Activated CD4-positive, alpha-beta memory T cell treated with anti-CD3 and anti-CD28 coated beads for 36 hours (primary cell): ENCODE data around the gene SND1. TPM values are rescaled to one million over a fixed set of nuclear protein-coding genes. Genes with fewer than 3 reads are reported as not detected.

ENCODE experiments used
- CTCF ChIA-PET: fragments of 350-600 bp; sonication (Branson Sonifier 250); formaldehyde crosslinking; loops from one replicate; lab custom pipeline; 2021; ENCODE audit warnings: antibody characterized with exemption, inconsistent platforms; lab: Charles Lee
- POLR2A ChIA-PET: fragments of 350-600 bp; sonication (Branson Sonifier 250); formaldehyde crosslinking; loops from one replicate; lab custom pipeline; 2021; ENCODE audit warnings: antibody characterized with exemption; lab: Charles Lee
- DNase-seq: peaks from one replicate; pipeline ENCODE4 v3.0.0-alpha.2; 2020
- H3K27ac Mint-ChIP-seq: one replicate; pipeline ENCODE4 v1.8.0; 2021; ENCODE audit warnings: mixed read lengths
- H3K27me3 Mint-ChIP-seq: one replicate; pipeline ENCODE4 v1.8.0; 2021; ENCODE audit warnings: mixed read lengths
- H3K36me3 Mint-ChIP-seq: one replicate; pipeline ENCODE4 v1.8.0; 2021; ENCODE audit warnings: mixed read lengths
- H3K4me1 Mint-ChIP-seq: one replicate; pipeline ENCODE4 v1.8.0; 2021; ENCODE audit warnings: low read depth, mixed read lengths
- H3K4me3 Mint-ChIP-seq: one replicate; pipeline ENCODE4 v1.8.0; 2021; ENCODE audit warnings: mild to moderate bottlenecking, mixed read lengths
- H3K9me3 Mint-ChIP-seq: one replicate; pipeline ENCODE4 v1.8.0; 2021; ENCODE audit warnings: mixed read lengths
- intact Hi-C: fragments of 100-400 bp; cut with micrococcal nuclease; formaldehyde crosslinking; loops from one replicate; pipeline ENCODE4 v1.15.1; 2023
- total RNA-seq, 2 experiments: library from RNA; stranded (reverse); gene quantifications; one replicate each; pipeline ENCODE4 v1.2.3, GENCODE V29; 2021

The SND1 gene
- total RNA-seq, 2 experiments from 2014 or later: 208 to 235 TPM

DNA sequence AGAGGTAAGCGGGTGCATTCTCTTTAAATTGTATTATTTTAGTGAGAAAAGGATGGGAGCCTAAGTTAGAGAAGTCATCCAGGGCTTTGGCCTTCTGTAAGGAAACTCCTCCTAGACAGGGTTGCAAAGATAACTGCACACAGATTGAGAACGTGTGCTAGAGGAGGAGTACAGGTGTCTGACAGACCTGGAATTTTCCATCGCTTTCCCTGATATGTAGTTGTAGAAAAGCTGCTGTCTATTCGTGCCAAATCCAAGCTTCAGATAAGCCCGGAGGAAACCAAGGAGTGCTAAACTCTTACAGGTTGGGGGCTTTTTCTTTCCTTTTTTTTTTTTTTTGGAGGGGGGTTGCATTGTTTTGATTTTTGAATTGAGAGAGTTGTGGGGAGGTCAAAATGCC lies 356.1 kb downstream of the SND1 start:
- Mint-ChIP-seq H3K27me3 (no peaks in the 10 kb centered on the region), H3K27ac (no peak overlapping the region), H3K36me3 (peaks cover 24% of the 10 kb centered on the region), H3K4me3 (no peak overlapping the region), H3K9me3 (no peaks in the 10 kb centered on the region), H3K4me1 (peaks cover 9% of the 10 kb centered on the region)
- intact Hi-C loops: no loop called here
- ChIA-PET POLR2A (no interaction called here), CTCF (no interaction called here)
- DNase-seq: no peak

DNA sequence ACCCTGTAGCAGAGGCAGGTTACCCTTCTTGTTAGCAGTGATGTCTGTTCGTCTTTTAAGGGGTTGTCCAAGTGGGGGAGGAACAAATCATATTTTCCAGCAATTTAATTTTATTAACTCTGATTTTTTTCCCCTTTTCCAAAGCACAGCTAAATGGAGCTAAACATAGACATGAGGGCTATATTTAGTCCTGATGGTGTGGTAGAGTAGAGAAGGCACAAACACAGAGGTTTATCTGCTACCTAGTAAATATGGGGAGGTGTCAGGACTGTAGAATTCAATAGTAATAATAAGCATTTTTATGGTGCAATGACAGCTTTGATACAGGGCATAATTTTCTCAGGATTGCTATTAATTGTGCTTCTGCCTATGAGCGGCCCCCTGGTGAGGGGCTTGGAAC lies 356.8 kb downstream of the SND1 start:
- Mint-ChIP-seq H3K4me1 (peaks cover 4% of the 10 kb centered on the region), H3K36me3 (peaks cover 24% of the 10 kb centered on the region), H3K4me3 (no peak overlapping the region), H3K27me3 (no peaks in the 10 kb centered on the region), H3K9me3 (no peaks in the 10 kb centered on the region), H3K27ac (no peak overlapping the region)
- no peak for DNase-seq
- intact Hi-C loops: no loop called here
- ChIA-PET CTCF (no interaction called here), POLR2A (no interaction called here)

DNA sequence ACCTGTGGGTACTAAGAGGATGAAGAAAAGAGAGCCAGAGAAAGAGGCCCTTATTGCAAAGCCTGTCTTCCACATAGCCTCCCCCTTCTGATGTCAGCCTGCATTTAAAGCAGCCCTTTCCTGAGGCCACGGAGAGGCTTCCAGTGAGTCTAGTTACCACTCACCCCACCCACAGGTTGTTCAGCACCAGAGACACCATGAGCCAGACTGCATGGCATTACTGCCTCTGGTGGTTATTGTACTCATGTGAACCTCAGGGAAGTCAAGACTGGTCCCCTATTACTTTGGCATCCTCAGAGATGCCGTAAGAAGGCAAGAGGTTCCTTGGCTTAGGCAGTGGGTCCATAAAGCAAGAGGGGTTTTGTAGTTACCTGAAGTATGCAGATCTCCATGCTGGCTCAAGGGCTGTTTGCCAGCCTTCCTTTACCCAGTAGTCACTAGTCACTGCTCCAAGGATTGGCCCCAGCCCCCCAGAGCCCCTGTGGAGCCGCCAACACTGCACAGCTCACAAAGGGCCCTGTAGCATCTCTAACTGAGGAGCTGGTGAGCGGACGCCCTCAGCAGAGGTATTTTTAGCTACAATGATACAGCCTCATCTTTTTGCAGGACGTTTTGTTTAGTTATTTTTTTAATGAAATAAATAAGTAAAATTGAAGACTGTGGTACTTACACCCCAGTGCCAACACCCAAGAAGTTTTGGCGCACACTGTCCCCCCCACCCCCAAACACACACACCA lies 358.6 kb downstream of the SND1 start:
- Mint-ChIP-seq H3K27ac (no peak overlapping the region), H3K4me3 (no peak overlapping the region), H3K9me3 (no peaks in the 10 kb centered on the region), H3K4me1 (no peaks in the 10 kb centered on the region), H3K27me3 (no peaks in the 10 kb centered on the region), H3K36me3 (peaks cover 26% of the 10 kb centered on the region)
- POLR2A ChIA-PET: no interaction called here
- CTCF ChIA-PET: no interaction called here
- intact Hi-C loops: no loop called here
- no peak for DNase-seq

DNA sequence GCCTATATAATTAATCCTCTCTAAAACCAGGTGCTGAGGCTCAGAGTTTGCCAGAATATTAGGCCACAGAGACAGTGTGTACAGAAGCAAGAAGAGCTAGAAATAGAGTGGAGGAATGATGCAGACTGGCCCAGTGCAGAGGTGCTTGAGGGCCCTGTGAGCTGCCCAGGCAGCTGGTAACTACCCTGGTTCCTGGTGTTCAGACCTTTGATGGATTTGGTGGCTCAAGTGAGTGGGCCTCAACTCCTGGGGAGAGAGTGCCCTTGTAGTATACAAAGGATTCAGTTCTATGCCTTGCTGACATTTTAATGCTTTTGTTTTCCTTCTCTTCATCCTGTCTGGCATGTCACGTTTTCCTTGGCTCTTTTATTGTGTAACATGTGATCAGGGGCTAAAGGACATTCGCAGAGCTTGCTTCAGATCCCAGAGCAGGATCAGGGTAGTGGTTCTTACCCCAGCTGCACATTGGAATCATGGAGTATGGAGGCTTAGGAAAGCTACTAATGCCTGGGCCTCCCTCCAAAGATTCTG lies 359.2 kb downstream of the SND1 start:
- Mint-ChIP-seq H3K27me3 (no peaks in the 10 kb centered on the region), H3K36me3 (peaks cover 26% of the 10 kb centered on the region), H3K9me3 (no peaks in the 10 kb centered on the region), H3K4me3 (no peak overlapping the region), H3K4me1 (no peaks in the 10 kb centered on the region), H3K27ac (no peak overlapping the region)
- DNase-seq: no peak
- intact Hi-C loops: no loop called here
- ChIA-PET POLR2A (no interaction called here), CTCF (no interaction called here)

DNA sequence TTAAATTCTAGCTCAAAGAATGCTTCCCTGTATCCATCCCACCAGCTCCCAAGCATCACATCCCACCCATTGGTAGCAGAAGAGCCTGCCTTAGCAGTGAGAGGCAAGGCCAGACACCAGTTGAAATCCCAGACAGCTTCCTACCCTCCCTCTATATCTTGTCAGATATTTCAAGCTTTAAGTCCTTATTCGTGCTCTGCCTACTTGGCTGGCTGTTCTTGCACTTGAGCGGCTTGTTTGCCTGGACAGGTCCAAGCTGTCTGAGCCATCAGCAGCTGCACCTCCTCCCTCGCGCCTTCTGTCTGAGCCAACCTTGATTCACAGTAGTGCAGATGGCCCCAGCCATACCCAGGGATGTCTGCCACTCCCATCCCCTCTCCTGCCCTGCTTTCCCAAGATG lies 362.8 kb downstream of the SND1 start:
- Mint-ChIP-seq H3K4me3 (no peak overlapping the region), H3K9me3 (no peaks in the 10 kb centered on the region), H3K27me3 (no peaks in the 10 kb centered on the region), H3K36me3 (peaks cover 32% of the 10 kb centered on the region), H3K27ac (no peak overlapping the region), H3K4me1 (no peaks in the 10 kb centered on the region)
- CTCF ChIA-PET: interaction anchor here (0.6 kb wide), 1 partner anchor 29 kb away, joined by 3 read pairs; no protein-coding TSS in a partner anchor
- POLR2A ChIA-PET: no interaction called here
- intact Hi-C loops: no loop called here
- DNase-seq: no peak

DNA sequence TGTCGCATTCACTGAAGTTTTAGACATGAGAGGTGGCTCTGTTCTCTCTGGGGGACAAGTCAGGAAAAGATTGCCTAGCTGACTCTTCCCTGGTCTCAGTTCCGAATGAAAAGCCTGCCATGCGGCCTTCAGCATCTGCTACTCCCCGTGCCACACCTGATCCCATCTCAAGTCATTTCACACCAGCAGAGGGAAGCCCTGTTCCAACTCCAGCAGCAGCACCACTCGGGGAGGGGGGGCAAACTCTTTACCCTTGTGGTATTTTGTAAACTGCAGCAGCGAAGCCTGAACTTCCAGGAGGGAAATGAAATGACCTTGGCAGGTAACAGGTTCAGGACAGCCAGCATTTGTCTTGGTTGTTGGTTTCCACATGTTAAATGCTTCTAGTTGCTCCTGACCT lies 365.5 kb downstream of the SND1 start:
- ChIA-PET POLR2A (no interaction called here), CTCF (no interaction called here)
- H3K27ac Mint-ChIP-seq: no peak overlapping the region
- H3K36me3 Mint-ChIP-seq: peaks cover 35% of the 10 kb centered on the region
- intact Hi-C loops: no loop called here
- H3K4me1 Mint-ChIP-seq: peaks cover 9% of the 10 kb centered on the region
- no peaks in the 10 kb centered on the region for H3K9me3 Mint-ChIP-seq
- no peak overlapping the region for H3K4me3 Mint-ChIP-seq
- H3K27me3 Mint-ChIP-seq: no peaks in the 10 kb centered on the region
- DNase-seq: no peak

DNA sequence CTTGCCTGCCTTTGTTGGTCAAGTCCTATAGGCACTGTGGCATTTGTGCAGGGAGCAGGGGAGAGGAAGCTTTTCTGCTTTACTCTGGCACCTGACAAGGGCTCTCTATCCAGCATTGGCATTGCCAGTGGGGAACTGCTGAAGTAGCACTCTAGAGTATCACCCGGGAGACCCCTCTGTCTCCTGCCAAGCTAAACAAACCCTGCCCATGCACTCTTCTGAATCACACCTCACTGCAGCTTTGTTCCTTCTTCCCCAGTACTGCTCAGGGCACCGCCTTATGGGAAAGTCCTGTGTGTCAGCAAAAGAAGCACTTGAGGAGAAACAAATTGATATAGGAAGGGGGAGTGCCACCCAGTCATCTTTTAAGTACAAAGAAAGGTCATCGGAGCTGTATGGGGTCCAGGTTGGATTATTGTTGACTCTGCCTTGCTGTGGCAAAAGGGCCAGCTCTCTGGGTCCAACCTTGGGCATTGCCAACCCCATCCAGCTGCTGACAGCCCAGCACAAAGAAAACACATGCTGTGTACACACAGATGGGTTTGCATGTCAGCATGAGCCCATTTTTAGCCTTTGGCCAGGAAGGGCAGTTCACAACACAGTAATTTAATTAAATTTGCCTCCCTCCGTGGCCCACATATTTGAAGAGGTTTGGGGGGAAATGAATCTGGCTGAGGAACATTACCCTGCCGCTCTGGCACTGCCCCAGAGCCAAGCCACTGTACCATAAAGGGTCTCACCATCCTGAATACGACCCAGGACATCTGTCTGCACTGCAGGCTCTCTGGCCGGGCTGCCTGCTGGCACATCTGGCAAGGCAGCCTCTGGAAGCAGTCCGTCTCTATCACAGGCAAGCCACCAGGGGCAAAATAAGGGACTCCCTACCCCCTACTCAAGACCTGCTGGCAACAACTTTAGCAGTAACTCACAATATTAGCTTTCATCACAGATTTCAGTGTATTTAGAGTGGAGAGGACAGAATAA lies 366.2 kb downstream of the SND1 start:
- Mint-ChIP-seq H3K36me3 (peaks cover 36% of the 10 kb centered on the region), H3K27me3 (no peaks in the 10 kb centered on the region), H3K27ac (no peak overlapping the region), H3K4me1 (peaks cover 9% of the 10 kb centered on the region), H3K9me3 (no peaks in the 10 kb centered on the region), H3K4me3 (no peak overlapping the region)
- DNase-seq: no peak
- ChIA-PET POLR2A (no interaction called here), CTCF (interaction anchor here (1.1 to 1.4 kb wide), 2 partner anchors 15 to 35 kb away, joined by 3 read pairs; no protein-coding TSS in a partner anchor)
- intact Hi-C loops: no loop called here

DNA sequence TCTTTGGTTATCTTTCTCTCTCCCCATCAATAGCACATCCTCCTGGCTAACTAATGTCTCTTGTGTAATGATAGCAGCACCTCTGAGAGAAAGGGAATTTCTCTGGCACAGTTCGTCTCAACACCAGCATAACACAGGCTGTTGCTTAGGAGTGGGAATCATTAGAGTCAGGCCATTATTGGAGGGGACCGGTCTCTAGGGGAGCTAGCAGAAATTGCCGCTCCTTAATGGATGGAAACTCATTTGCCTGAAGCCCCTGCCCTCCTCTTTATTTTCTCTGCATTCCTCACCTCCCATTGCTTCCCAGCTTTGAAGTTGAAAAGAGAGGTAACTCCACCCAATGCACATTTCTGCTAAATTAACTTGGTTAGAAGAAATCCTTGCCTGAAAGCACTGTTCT lies 367.3 kb downstream of the SND1 start:
- Mint-ChIP-seq H3K27me3 (no peaks in the 10 kb centered on the region), H3K9me3 (no peaks in the 10 kb centered on the region), H3K4me3 (no peak overlapping the region), H3K36me3 (peaks cover 29% of the 10 kb centered on the region), H3K27ac (no peak overlapping the region), H3K4me1 (peaks cover 9% of the 10 kb centered on the region)
- no peak for DNase-seq
- intact Hi-C loops: no loop called here
- ChIA-PET POLR2A (no interaction called here), CTCF (interaction anchor here (0.8 to 1.9 kb wide), 6 partner anchors 13 to 696 kb away, joined by 3 to 6 read pairs (median 4); no protein-coding TSS in a partner anchor)

DNA sequence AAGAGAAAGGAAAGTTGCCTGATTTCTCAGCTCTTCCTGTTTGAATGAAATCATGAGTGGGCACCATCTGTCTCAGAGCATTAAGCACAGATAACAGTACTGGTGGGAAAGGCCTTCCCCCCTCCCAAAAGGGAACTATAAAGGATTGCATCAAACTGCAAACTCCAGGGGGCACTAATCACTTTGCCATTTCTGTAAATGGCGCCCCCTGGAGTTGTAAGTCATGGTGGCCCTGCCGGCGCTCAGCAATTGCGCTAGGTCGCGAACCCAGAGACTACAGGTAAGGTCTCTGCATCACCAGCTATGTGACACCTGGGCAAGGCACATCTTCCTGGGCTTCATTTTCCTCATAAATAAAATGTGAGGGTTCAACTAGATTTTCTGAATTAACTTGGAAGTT lies 368.2 kb downstream of the SND1 start:
- DNase-seq: peak; percentile 44
- Mint-ChIP-seq H3K36me3 (peaks cover 25% of the 10 kb centered on the region), H3K9me3 (no peaks in the 10 kb centered on the region), H3K4me1 (peaks cover 9% of the 10 kb centered on the region), H3K4me3 (no peak overlapping the region), H3K27ac (no peak overlapping the region), H3K27me3 (no peaks in the 10 kb centered on the region)
- intact Hi-C loops: no loop called here
- ChIA-PET POLR2A (no interaction called here), CTCF (interaction anchor here (0.8 to 1.9 kb wide), 5 partner anchors 15 to 697 kb away, joined by 3 to 6 read pairs (median 4); no protein-coding TSS in a partner anchor)

GRCh38 chr7:128021366-128021765 lies 369.4 kb downstream of the SND1 start:
- intact Hi-C loops: no loop called here
- Mint-ChIP-seq H3K36me3 (peaks cover 25% of the 10 kb centered on the region), H3K27ac (no peak overlapping the region), H3K27me3 (no peaks in the 10 kb centered on the region), H3K4me3 (no peak overlapping the region), H3K9me3 (no peaks in the 10 kb centered on the region), H3K4me1 (peaks cover 9% of the 10 kb centered on the region)
- ChIA-PET POLR2A (no interaction called here), CTCF (interaction anchor here (0.6 kb wide), 1 partner anchor 101 kb away, joined by 3 read pairs; no protein-coding TSS in a partner anchor)
- no peak for DNase-seq

GRCh38 chr7:128022631-128023532 lies 370.9 kb downstream of the SND1 start:
- Mint-ChIP-seq H3K27ac (no peak overlapping the region), H3K4me3 (no peak overlapping the region), H3K36me3 (peaks cover 17% of the 10 kb centered on the region), H3K27me3 (no peaks in the 10 kb centered on the region), H3K9me3 (no peaks in the 10 kb centered on the region), H3K4me1 (peaks cover 9% of the 10 kb centered on the region)
- intact Hi-C loops: no loop called here
- POLR2A ChIA-PET: no interaction called here
- DNase-seq: no peak
- CTCF ChIA-PET: no interaction called here
